GM12878 (cell line): ENCODE measurements around the gene GNG5. TPM values are rescaled to one million over a fixed set of nuclear protein-coding genes. Genes with fewer than 3 reads are reported as not detected.

ENCODE experiments used
- BCL3 ChIP-seq: IDR thresholded peaks from 2 replicates; pipeline ENCODE4 v1.6.1; 2011; ENCODE audit warnings: borderline replicate concordance, low read depth, mild to moderate bottlenecking, moderate library complexity, low read length; ENCODE audit not compliant: insufficient read depth, poor library complexity, severe bottlenecking
- EZH2 ChIP-seq: IDR thresholded peaks from 2 replicates; pipeline ENCODE4 v1.6.1; 2012; ENCODE audit warnings: low read depth, mild to moderate bottlenecking, control low read depth, inconsistent platforms, low read length, borderline replicate concordance; ENCODE audit not compliant: control insufficient read depth
- FOXK2 ChIP-seq: fragments of 450-650 bp; IDR thresholded peaks from 2 replicates; pipeline ENCODE4 v1.6.1; 2017; ENCODE audit warnings: mild to moderate bottlenecking, moderate library complexity
- HDGF ChIP-seq: fragments of 450-650 bp; IDR thresholded peaks from 2 replicates; pipeline ENCODE4 v1.6.1; 2016; ENCODE audit warnings: antibody characterized with exemption
- IKZF2 ChIP-seq, 2 experiments: fragments of 450-650 bp; IDR thresholded peaks; 2 replicates each; pipeline ENCODE4 v1.6.1; 2017; ENCODE audit warnings: mild to moderate bottlenecking in 2 of 2, moderate library complexity in 2 of 2
- LARP7 ChIP-seq: fragments of 450-650 bp; IDR thresholded peaks from 2 replicates; pipeline ENCODE4 v1.6.1; 2017; ENCODE audit warnings: mild to moderate bottlenecking
- NR2C1 ChIP-seq: fragments of 450-650 bp; IDR thresholded peaks from 2 replicates; pipeline ENCODE4 v1.6.1; 2017; ENCODE audit warnings: antibody characterized with exemption, mild to moderate bottlenecking, moderate library complexity
- RCOR1 ChIP-seq: conservative IDR thresholded peaks from 2 replicates; pipeline ENCODE4 v1.6.1; 2012; ENCODE audit warnings: low read depth, low read length, improper control_type of control experiment
- SMARCA5 ChIP-seq: fragments of 450-650 bp; IDR thresholded peaks from 2 replicates; pipeline ENCODE4 v1.6.1; 2017; ENCODE audit warnings: mild to moderate bottlenecking
- SREBF1 ChIP-seq: IDR thresholded peaks from 2 replicates; pipeline ENCODE4 v1.6.1; 2012; ENCODE audit warnings: mild to moderate bottlenecking, low read length
- STAT3 ChIP-seq: IDR thresholded peaks from 2 replicates; pipeline ENCODE4 v1.6.1; 2011; ENCODE audit warnings: low read depth, low read length, improper control_type of control experiment
- TARDBP ChIP-seq: IDR thresholded peaks from 2 replicates; pipeline ENCODE4 v1.6.1; 2016; ENCODE audit warnings: borderline replicate concordance
- ZBED1 ChIP-seq: IDR thresholded peaks from 2 replicates; pipeline ENCODE4 v1.6.1; 2016; ENCODE audit warnings: borderline replicate concordance
- ZNF622 ChIP-seq: fragments of 450-650 bp; IDR thresholded peaks from 2 replicates; pipeline ENCODE4 v1.6.1; 2017; ENCODE audit warnings: mild to moderate bottlenecking, inconsistent platforms
- ZNF687 ChIP-seq: fragments of 450-650 bp; IDR thresholded peaks from 2 replicates; pipeline ENCODE4 v1.6.1; 2017; ENCODE audit warnings: mild to moderate bottlenecking, moderate library complexity
- polyA plus RNA-seq, 11 experiments: library from polyadenylated mRNA; depleted of rRNA in 4 of 11; unstranded in 6 of 11; stranded (reverse) in 5 of 11; fragments of >200 nt; fragmentation: Nextera tagmentation in 4 of 11; fragmentation: Illumina TruSeq in 1 of 11; extraction: Ambion mirVana in 4 of 11; extraction: Trizol in 1 of 11; gene quantifications; 1 replicate in 1 of 11; 2 replicates in 10 of 11; pipeline versions ENCODE4 v1.2.1 to v1.2.3, GENCODE V29; 2011 to 2016; ENCODE audit warnings: inconsistent platforms in 2 of 11, missing spikeins in 2 of 11, low read depth in 1 of 11
- total RNA-seq, 4 experiments: library from RNA; depleted of rRNA in 3 of 4; stranded (reverse); fragments of >200 nt in 3 of 4; fragmentation: Illumina TruSeq in 1 of 4; extraction: Trizol in 1 of 4; gene quantifications; 2 replicates each; pipeline versions ENCODE4 v1.2.1 to v1.2.3, GENCODE V29; 2013 to 2021
- TF ChIP-seq, protein P1 (sequence below): fragments of 450-650 bp; IDR thresholded peaks from 2 replicates; pipeline ENCODE4 v1.6.1; 2017; ENCODE audit warnings: antibody characterized with exemption, mild to moderate bottlenecking, moderate library complexity
- TF ChIP-seq, protein P2 (sequence below): fragments of 450-650 bp; IDR thresholded peaks from 2 replicates; pipeline ENCODE4 v1.6.1; 2016; ENCODE audit warnings: mild to moderate bottlenecking
- TF ChIP-seq, protein P3 (sequence below): fragments of 450-650 bp; IDR thresholded peaks from 2 replicates; pipeline ENCODE4 v1.6.1; 2018; ENCODE audit warnings: mild to moderate bottlenecking, low read depth, moderate library complexity; ENCODE audit not compliant: partially characterized antibody

GNG5 gene
- total and polyA plus RNA-seq, 10 of the 15 experiments (the other 5 are each of a cell fraction or from before 2014, with no cell fraction given), result 69.8 to 613 (median 203) TPM

GRCh38 chr1:84506002-84506728 is at the start of gene GNG5, which contains the start of gene SPATA1 (continued):
- TF ChIP-seq ZNF687 (0 out of 2 replicates have a peak, but pooled peaks have one; percentile 43), TARDBP (no peak), FOXK2 (no peak), RCOR1 (no peak), EZH2 (no peak), HDGF (no peak; the same call in 1 of the 2 replicates), SMARCA5 (peak; percentile 60; the same call in 1 of the 2 replicates), ZNF622 (no peak), LARP7 (no peak), NR2C1 (peak; percentile 67), SREBF1 (no peak), ZBED1 (0 out of 2 replicates have a peak, but pooled peaks have one; percentile 61), IKZF2 (IDR thresholded peaks at IDR 0.05) (peak; percentile 91 to 96), STAT3 (no peak), BCL3 (peak; percentile 49)
- TF ChIP-seq, protein P1, sequence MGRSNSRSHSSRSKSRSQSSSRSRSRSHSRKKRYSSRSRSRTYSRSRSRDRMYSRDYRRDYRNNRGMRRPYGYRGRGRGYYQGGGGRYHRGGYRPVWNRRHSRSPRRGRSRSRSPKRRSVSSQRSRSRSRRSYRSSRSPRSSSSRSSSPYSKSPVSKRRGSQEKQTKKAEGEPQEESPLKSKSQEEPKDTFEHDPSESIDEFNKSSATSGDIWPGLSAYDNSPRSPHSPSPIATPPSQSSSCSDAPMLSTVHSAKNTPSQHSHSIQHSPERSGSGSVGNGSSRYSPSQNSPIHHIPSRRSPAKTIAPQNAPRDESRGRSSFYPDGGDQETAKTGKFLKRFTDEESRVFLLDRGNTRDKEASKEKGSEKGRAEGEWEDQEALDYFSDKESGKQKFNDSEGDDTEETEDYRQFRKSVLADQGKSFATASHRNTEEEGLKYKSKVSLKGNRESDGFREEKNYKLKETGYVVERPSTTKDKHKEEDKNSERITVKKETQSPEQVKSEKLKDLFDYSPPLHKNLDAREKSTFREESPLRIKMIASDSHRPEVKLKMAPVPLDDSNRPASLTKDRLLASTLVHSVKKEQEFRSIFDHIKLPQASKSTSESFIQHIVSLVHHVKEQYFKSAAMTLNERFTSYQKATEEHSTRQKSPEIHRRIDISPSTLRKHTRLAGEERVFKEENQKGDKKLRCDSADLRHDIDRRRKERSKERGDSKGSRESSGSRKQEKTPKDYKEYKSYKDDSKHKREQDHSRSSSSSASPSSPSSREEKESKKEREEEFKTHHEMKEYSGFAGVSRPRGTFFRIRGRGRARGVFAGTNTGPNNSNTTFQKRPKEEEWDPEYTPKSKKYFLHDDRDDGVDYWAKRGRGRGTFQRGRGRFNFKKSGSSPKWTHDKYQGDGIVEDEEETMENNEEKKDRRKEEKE, result no peak
- TF ChIP-seq, protein P2, sequence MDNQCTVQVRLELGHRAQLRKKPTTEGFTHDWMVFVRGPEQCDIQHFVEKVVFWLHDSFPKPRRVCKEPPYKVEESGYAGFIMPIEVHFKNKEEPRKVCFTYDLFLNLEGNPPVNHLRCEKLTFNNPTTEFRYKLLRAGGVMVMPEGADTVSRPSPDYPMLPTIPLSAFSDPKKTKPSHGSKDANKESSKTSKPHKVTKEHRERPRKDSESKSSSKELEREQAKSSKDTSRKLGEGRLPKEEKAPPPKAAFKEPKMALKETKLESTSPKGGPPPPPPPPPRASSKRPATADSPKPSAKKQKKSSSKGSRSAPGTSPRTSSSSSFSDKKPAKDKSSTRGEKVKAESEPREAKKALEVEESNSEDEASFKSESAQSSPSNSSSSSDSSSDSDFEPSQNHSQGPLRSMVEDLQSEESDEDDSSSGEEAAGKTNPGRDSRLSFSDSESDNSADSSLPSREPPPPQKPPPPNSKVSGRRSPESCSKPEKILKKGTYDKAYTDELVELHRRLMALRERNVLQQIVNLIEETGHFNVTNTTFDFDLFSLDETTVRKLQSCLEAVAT, result no peak
- TF ChIP-seq, protein P3, sequence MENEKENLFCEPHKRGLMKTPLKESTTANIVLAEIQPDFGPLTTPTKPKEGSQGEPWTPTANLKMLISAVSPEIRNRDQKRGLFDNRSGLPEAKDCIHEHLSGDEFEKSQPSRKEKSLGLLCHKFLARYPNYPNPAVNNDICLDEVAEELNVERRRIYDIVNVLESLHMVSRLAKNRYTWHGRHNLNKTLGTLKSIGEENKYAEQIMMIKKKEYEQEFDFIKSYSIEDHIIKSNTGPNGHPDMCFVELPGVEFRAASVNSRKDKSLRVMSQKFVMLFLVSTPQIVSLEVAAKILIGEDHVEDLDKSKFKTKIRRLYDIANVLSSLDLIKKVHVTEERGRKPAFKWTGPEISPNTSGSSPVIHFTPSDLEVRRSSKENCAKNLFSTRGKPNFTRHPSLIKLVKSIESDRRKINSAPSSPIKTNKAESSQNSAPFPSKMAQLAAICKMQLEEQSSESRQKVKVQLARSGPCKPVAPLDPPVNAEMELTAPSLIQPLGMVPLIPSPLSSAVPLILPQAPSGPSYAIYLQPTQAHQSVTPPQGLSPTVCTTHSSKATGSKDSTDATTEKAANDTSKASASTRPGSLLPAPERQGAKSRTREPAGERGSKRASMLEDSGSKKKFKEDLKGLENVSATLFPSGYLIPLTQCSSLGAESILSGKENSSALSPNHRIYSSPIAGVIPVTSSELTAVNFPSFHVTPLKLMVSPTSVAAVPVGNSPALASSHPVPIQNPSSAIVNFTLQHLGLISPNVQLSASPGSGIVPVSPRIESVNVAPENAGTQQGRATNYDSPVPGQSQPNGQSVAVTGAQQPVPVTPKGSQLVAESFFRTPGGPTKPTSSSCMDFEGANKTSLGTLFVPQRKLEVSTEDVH, result no peak
